NCI-H1930 (cell line): ENCODE results near the gene LHFPL2.

Experiments
- DNase-seq, 2 experiments: peaks; one replicate each; lab custom pipeline; 2025; lab: John Stamatoyannopoulos, UW

Gene LHFPL2

DNA sequence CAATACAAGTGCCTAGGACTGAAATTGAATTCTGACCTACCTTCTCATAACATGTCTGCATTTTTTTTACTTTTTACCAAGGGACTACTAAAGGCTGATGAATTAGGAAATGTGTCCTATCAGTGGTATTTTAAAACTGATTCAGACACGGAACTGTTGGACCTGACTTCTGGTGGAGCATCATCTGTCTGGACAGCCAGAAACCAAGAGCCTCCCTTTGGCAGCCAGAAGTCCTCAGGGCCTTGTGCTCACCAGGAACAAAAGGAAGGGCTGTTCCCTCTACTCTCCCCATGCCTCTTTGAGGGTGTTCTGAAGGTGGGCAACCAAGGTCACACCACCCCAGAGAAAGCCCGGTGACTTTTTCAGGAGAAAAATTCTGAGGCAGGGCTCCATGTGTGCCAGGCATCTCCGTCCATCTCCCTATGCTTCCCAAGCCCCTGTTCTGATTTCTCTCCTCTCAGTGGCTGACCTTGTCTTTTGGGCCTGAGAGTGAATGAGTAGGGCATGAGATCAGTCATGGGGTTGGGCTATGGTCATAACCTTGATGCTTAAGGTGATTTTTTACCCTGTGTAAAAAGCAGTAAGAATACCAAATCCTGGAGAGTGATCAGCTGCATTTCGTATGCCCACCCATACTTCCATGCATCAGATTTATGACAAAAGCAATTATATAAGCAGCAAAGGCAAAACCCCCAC is 144.5 kb downstream of the LHFPL2 start:
- no peak for DNase-seq

DNA sequence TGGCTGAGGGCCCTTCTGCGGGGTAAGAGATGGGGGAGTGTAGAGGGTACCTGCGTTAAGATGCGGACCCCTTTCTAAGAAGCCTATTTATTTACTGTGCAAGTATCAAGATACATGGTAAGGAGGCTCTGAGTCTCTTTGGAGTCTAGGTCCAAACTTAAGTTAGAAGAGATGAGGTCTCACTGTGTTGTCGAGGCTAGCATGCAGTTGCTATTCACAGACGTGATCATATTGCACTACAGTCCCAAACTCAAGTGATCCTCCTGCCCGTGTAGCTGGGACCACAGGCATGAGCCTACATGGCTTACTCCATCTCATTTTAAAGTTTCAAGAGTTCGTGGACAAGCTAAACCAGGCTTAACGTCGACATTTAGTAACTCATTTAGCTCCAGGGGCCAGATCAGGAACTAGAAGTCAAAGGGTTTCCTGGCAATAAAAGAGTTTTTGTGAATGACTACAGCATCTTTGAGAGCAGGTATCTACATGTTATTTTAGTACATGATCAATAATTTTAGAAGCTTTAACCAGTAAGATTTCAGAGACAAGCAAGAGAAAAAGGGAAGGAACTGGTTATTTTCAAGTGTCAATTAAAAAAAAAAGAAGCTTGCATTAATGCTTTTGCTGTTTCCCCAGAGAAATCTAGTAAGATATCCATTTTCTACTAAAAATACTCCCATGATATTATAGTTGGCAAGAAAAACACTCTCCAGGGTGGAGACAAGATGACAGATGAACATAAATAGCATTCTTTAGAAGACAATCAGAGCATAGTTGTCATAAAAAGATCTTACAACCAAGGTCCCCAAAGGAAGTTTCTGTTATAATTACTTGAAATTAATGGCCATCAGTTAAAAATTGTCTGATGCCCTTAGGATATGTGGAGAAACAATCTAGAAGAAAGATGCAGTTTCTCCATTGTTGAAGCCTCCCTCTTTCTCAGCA is 146.9 kb downstream of the LHFPL2 start:
- DNase-seq: no peak

DNA sequence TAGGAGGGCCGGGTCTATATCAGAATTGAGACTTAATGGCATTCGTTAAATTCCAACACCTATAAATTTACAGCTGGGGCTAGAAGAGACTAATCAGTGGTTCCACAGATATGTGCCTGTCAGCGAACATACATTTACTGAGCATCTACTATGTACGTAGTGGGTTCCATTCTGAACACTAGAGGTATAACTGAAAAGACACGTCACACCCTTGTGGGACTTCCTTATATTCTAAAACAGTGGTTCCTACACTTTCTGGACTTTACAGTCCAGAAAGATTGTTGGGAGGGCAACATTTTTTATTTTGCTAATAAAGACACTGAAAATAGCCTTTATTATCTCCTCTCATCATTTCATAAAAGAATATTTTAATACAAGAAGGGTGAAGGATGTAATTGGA is 147.7 kb downstream of the LHFPL2 start:
- no peak for DNase-seq

DNA sequence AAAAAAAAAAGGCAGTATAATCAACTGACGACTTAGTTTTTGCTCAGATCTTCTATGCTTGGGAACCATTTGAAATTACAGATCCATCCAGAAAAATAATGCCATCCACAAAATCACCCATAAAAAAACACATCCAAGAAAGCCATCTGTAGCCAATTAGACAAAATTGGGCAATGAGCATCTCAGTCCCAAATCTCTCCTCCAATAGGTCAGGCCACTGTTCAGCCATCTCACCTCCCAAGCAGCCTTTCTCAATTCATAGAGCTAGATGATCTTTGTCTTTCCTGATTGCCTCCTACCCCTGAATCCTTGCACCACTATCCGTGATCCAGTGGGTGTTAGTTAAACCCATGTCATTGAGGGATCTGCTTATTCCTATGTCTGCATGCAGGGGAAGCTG is 148.5 kb downstream of the LHFPL2 start:
- no peak for DNase-seq

DNA sequence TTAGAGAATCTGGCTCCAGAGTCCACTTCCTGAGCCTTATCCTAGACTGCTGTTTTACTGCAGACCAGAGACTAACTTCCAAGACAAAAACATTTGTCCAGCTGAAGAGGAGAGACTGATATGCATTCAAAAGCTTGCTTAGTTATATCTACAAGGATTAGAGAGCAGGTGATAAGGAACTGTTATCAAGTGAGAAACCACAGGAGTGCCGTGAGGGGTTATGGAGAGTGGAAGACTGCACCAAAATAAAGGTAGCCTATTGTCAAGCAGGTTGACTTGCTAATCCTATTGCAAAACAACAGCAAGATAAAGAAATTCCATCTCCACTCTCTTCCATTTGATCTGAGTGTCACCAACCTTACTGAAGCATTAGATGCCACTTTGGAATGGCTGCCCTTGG is 149.1 kb downstream of the LHFPL2 start:
- DNase-seq: no peak

DNA sequence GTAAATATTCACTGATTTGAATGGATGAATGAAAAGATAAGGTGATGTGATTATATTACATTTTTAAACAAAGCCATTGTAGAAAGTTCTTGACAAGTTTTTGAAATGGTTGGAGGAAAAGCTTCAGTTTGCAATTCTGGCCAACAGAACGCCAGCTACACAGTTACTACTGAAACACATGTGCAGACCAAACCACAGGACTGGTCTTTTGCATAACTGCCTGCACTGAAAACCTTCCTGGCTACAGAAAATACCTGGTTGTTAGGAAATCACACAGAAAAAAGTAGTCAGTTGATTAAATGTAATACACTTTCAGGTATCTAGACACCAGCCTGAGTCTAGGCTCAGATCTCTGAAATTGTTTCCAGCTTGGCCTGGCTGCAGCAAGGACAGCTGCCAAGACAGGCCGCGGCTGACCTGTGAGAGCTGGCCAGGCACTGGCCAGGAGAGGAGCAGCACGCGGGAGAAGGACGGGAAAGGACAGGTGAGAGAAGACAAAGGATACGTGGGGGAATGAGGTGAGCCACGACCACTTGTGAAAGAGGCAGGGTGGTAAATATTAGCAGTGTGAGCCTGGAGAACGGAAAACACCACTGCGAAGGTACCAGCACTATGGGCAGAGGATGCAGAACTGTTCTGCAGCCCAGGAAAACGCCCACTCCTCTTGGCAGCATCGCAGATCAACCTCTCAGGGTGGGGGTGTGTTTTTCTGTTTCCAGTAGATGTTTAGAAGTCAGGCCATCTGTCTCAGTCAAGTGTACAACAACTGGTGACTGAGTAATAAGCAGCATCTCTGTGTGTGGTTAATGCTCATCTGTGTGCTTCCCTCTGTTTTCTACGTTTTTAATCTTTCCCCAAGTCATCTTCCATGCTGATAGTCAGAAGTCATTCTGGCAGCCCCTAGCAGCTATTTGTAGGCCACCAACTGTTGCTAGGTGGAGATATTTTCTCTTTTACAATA is 150.7 kb downstream of the LHFPL2 start:
- DNase-seq: no peak

DNA sequence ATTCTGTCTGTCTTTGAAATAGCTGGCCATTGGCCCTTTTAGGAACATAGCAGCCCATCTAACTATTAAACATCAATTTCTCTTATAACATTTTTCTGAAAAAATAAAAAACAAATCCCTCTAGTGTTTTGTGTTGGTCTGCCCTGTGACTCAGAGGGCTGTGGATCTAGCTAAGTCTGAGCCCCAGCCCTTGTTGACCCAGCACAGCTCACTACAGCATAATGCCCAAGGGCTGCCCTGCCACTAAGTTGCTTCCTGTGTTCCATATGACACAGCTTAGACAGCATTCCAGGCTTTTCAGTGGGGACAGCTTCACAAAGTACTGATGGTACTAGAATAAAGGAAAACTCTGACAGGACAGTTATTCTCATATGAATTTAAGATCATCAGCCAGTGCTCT is 152.2 kb downstream of the LHFPL2 start:
- DNase-seq: no peak

DNA sequence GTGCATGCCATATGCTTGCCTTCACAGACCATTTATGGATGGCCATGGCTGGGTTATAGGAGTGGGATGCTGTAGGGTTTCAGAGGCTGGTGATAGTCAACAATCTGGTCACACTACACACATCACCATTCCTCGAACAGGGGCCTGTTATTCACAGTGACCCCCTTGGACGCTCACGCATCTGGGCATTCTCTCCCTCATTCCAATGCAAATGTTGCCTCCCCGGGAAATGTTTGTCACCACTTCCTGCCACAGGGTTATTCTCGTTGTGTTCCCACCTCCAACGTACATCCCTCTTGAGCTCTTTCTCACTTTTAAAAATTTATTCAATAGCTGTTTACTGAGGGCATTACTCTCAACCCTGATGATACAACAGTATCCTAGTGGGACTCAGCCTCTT is 152.8 kb downstream of the LHFPL2 start:
- no peak for DNase-seq

DNA sequence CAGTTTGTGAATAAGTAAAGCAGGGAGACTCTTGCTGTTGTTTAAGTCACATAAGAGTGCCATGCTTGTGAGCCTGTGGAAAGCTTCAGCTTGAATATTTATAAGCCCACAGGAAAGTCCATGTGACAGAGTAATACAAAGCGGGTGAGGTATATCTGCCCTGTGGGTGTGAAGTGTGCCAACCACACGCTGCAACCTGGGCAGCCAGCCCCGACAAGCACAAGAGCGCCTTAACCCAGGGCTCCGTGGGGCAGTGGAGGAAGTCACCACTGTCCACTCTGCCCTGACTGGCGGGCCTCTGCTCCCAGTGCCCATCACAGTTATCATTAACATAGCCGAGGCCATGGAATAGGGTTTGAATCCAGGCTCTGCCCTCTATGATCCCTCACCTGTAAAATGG is 155.9 kb downstream of the LHFPL2 start:
- DNase-seq: no peak

DNA sequence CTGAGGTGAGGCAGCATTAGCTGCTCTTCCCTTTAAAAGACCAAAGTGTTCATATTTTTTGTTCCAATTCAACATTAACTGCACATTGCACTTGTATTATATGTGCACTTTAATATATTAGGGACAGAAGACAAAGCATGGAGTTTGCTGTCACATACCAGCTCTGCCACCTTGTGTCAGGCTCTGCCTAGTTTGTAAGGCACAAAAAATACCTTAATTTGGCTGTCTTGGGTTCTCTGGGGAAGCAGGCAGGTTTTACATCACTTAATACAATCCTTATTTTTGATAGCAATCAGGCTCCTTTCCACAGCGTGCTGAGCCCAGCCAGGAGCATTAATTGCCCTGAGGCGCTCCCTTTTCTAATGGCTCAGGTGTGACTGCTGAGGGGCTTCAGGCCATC is 156.3 kb downstream of the LHFPL2 start:
- no peak for DNase-seq

DNA sequence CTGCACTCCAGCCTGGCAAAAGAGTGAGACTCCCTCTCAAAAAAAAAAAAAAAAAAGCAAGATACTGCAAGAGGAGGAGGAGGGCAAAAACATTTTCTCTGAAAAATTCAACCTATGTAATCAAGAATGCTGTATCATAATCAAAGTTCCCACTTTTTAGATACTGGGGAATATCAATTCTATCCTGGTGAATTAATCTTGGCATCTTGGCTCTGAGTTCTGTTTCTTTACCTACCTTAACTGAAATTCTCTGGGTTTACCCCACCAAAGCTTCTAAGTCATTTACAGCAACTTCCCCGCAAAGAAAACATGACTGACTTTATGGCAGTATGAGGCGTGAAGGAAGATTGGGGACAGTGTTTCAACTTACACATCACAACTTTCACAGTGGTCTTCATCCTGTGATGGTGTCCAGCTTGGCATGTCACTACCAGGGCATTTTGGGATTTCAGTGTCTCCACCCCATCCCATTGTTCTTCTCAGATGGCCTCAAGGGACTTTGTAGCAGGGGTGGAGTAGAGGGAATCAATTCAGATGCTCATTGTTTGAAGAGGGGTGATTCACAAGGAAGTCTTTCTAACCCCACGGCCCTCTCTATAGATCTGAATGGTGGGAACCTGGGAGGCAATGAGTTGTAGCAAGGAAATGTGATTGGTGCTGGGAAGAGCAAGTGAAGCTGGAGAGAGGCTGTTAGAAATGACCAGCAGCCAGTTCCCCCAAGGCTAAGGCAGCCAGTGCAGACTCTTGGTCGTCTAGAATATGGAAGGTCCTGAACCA is 157.7 kb downstream of the LHFPL2 start:
- DNase-seq: no peak

DNA sequence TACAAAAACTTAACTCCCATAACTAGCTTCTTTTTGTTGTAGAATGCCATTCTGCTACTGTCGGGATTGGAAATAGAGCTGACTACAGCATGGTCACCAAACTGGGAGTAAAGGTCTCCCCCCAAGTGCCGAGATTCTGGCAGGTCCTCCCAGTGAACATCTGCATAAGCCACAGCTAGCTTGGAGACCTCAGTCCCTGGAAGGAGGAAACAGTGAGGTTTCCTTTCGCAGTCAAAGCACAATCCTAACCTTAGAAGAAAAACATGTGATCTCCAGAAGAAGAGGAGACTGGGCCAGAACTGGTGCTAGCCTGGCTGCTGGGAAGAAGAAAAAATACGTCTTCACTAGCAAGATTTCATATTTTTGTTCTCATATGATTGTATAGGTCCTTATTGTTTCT is 160.7 kb downstream of the LHFPL2 start:
- no peak for DNase-seq

DNA sequence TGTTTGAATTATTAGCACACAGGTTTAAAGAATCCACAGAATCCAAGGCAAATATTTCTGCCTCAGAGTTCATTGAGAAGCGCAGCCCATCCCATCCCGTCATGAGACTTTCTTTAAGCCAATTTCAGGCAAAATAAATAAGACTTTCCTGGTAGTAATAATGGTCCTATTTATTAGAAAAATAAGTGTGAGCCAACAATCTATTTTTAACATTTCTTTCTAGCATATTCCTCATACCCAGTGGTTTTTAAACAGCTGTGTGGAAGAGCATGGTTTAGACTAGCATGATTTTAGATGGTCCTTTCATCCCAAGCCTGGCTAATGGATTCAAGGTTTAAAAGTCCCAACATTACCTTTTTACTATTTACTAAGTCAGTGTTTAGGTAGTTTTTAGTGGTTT is 162.4 kb downstream of the LHFPL2 start:
- DNase-seq: no peak

DNA sequence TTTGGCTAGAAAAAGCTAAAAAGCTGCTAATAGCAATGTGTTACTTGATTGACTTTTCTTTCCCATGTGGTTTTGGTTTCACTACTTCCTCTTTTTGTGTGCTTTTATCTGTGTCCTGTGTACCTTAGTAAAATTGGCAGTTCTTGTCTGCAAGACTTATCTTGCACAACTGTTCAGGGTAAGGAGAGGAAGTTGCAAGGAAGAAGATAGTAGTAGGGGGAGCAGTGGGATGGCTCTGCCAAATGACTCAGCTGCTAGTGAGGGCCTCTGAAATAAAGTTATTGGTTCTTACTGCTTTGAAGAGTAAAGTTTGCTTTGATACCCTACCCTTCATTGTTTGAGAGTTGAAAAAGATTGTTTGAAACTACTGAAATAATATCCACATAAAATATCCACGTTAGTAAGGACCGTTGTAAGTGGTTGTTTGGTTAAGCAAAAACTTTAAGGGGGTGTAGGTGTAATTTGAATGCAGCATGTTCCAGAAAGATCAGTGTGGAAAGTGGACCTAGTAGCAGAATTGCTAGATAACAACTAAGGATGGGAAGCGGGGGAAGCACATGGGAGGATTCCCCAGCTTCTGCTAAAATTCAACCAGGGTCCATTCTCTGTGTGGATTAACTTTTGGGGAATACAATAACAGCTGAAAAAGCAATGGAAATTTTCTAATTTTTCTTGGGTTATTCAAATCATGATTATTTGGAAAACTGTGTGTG is 164.6 kb downstream of the LHFPL2 start:
- no peak for DNase-seq

DNA sequence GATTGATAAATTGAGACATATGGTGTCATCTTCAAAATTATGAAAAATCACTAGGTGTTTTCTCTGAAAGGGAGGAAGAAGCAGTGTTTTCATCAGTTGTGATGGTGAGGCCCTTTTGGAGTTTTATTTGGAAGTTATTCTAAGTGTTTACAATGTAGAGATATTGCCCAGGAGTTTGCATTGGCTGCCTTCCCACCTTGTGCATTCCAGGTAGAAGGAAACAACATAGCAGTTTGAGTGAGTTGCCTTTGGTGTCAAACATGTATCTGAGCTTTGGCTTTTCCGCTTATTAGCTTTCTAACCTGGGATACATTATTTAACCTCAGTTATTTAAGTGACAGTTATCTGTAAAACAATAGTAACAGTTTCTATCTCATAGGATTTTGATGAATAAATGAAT is 165.6 kb downstream of the LHFPL2 start:
- DNase-seq: no peak

DNA sequence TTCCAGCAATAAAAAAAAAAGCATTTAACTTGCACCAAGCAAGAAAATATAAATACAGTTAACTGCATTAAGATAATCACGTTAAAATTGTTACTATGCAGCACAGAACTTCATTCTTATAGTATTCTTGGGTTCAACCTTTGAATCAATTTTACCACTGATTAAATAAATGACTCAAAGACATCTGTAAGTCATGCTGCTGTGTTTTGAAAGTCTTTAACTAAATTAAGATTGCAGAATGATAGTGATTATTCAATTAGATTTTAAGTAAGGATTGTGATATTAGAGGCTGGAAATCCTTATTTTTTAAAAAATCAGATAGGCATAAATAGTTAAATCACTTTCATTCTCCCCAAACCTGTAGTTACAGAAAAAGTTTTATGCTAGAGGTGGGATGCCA is 171.8 kb downstream of the LHFPL2 start:
- DNase-seq: no peak

DNA sequence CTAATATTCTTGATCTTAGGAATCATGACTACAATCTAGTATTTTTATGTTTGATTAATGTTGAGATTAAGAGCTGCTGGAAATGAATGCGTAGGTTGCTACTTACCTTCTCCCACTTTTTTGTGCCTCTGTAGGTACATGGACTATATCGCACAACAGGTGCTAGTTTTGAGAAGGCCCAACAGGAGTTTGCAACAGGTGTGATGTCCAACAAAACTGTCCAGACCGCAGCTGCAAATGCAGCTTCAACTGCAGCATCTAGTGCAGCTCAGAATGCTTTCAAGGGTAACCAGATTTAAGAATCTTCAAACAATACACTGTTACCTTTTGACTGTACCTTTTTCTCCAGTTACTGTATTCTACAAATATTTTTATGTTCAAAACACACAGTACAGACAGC is 173.2 kb downstream of the LHFPL2 start:
- no peak for DNase-seq

DNA sequence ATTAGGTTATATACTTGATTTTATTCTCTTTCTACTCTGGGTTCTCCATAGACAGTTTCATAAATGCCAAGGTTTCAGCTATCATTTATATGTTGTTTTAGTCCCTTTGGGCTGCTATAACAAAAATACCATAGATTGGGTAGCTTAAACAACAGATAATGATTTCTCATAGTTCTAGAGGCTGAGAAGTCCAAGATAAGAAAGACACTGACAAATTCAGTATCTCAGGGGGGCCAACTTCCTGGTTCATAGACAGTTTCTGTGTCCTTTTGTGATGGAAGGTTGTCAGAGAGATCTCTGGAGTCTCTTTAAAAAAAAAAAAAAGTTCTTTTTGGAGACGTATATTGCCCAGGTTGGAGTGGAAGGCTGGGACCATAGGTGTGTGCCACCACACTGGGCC is 174.8 kb downstream of the LHFPL2 start:
- no peak for DNase-seq

DNA sequence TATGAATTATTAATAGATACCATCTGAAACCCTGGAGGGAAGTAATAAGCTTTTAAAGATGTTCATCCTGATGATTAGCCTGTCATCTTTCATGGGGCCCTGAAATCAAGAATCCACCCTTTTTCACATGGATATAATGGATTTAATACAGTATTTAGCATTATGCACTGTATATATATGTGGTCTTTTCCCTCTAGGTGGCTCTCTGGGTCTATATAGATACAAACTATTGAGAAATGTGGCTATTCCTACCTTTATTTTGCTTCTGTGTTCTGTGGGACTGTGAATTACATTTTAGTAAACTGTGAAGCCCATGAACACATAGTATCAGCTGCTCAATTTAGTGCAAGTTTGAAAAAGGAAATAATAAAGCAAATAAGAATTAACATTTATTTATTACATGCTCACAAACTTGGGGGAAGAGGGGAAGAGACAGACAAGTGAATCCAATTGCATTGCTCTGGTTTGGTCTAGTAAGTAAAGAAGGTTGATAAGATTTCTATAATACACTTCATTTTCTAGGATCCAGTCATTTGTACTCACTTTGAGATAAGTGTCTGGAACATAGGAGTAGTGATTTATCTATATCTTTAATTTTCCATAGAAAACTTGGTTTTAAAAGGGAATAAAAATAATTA is 176.0 kb downstream of the LHFPL2 start:
- no peak for DNase-seq

DNA sequence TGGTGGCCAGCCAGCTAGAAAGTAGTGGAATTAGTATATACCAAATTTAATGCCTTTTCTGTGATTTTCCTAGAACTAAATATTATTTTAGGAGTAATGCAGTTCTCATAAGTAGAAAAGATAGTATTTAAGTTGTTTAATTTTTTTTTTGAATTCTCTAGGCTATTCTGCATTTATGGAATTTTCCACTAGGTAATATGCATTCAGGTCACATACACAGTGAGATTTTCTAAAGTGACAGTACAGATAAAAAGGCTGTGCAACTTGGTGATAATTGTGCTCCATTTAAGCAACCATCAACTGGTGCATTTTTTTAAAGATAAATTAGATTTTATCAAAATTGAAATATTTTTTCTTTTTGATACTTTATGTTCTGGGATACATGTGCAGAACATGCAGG is 176.7 kb downstream of the LHFPL2 start:
- DNase-seq: no peak
